ENCODE data around the gene VPS13D.

Gene VPS13D

DNA sequence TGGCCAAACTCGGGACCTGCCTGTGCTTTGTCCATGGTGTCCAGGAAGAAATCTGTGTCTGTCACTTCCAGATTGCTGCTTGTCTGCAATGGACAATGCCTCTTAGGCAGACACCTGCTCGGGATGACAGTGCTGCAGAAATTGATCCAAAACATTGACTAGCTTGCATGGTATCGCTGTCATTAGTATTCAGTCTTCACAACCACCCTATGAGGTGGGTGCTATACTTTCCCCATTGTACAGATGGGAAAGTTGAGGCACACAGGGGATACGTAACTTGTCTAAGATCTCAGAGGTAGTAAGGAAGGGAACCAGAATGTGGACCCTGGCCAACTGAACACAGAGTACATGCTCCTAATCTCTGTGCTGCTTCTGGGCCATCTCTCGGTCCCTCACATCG, 249.5 kb downstream of the VPS13D start:
- no peak overlapping the region for H3K4me3 ChIP-seq (ENCODE audit: low read depth, low read length)
- DNase-seq (ENCODE audit: low read depth), result no peak

GRCh38 chr1:12480041-12480440, 250.2 kb downstream of the VPS13D start:
- TF ChIP-seq, protein P1, sequence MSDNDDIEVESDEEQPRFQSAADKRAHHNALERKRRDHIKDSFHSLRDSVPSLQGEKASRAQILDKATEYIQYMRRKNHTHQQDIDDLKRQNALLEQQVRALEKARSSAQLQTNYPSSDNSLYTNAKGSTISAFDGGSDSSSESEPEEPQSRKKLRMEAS (IDR thresholded peaks at IDR 0.05; ENCODE audit: low read depth, low read length), result no peak
- no peak for TF ChIP-seq CTCF (IDR thresholded peaks at IDR 0.05; ENCODE audit: low read depth, low read length)
- TF ChIP-seq MYC (IDR thresholded peaks at IDR 0.05; ENCODE audit: low read depth, low read length), result no peak
- TF ChIP-seq POLR2A (IDR thresholded peaks at IDR 0.05; ENCODE audit: extremely low read depth, insufficient read length), result no peak
- H3K4me3 ChIP-seq (ENCODE audit: low read depth, low read length), result no peak overlapping the region
- DNase-seq (ENCODE audit: low read depth), result no peak

More for the DNA sequence above, 249.5 kb downstream of the VPS13D start:
- no peak for TF ChIP-seq CTCF (IDR thresholded peaks at IDR 0.05; ENCODE audit: low read depth, low read length)
- TF ChIP-seq, protein P1 (IDR thresholded peaks at IDR 0.05; ENCODE audit: low read depth, low read length), result no peak
- TF ChIP-seq POLR2A (IDR thresholded peaks at IDR 0.05; ENCODE audit: extremely low read depth, insufficient read length), result no peak
- no peak for TF ChIP-seq MYC (IDR thresholded peaks at IDR 0.05; ENCODE audit: low read depth, low read length)

- H3K4me3 ChIP-seq (ENCODE audit: low read depth, low read length), result no peak overlapping the region
- no peak for TF ChIP-seq MYC (IDR thresholded peaks at IDR 0.05; ENCODE audit: low read depth, low read length)
- TF ChIP-seq POLR2A (IDR thresholded peaks at IDR 0.05; ENCODE audit: extremely low read depth, insufficient read length), result no peak
- TF ChIP-seq CTCF (IDR thresholded peaks at IDR 0.05; ENCODE audit: low read depth, low read length), result no peak
- TF ChIP-seq, protein P1 (IDR thresholded peaks at IDR 0.05; ENCODE audit: low read depth, low read length), result no peak
- peak; percentile 77 for DNase-seq (ENCODE audit: low read depth)
These were observed 251.0 kb downstream of the VPS13D start for GRCh38 chr1:12480748-12481362.

DNA sequence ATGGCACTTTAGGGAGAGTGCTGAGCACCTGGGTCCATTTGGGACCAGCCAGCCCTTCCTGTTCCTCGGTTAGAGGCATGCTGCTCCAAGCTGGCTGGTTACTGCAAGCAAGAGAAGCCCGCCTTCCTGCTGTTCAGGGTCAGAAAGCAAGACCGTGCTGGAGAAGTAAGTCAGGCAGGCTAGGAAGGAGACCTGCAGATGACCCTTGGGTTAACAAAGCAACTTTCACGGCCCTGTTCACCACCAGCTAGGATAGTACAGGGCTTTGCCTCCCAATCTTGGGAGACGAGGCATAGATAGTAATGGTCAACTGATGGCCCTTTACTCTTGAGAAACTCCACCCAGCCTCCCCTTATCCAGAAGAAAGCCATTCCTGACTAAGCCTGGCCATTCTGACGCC, 252.1 kb downstream of the VPS13D start:
- H3K4me3 ChIP-seq (ENCODE audit: low read depth, low read length), result no peak overlapping the region
- DNase-seq (ENCODE audit: low read depth), result no peak
- TF ChIP-seq, protein P1 (IDR thresholded peaks at IDR 0.05; ENCODE audit: low read depth, low read length), result no peak
- TF ChIP-seq CTCF (IDR thresholded peaks at IDR 0.05; ENCODE audit: low read depth, low read length), result no peak
- no peak for TF ChIP-seq MYC (IDR thresholded peaks at IDR 0.05; ENCODE audit: low read depth, low read length)
- no peak for TF ChIP-seq POLR2A (IDR thresholded peaks at IDR 0.05; ENCODE audit: extremely low read depth, insufficient read length)

- DNase-seq (ENCODE audit: low read depth), result no peak
- H3K4me3 ChIP-seq (ENCODE audit: low read depth, low read length), result no peak overlapping the region
- TF ChIP-seq MYC (IDR thresholded peaks at IDR 0.05; ENCODE audit: low read depth, low read length) (no peak), POLR2A (IDR thresholded peaks at IDR 0.05; ENCODE audit: extremely low read depth, insufficient read length) (no peak), CTCF (IDR thresholded peaks at IDR 0.05; ENCODE audit: low read depth, low read length) (no peak)
- TF ChIP-seq, protein P1 (IDR thresholded peaks at IDR 0.05; ENCODE audit: low read depth, low read length), result no peak
These were observed 253.2 kb downstream of the VPS13D start for GRCh38 chr1:12482988-12483387.
